ENCODE data around the gene ARSG. TPM values are rescaled to one million over a fixed set of nuclear protein-coding genes. Genes with fewer than 3 reads are reported as not detected.
"Not testable (repeated sequence)": the region's sequence is repeated elsewhere in the genome, so short reads cannot be mapped to it uniquely, and the experiment has no call there.

The ARSG gene
- total RNA-seq, 4 donors from 2014 or later = 4.3 to 16.8 (median 7.8) TPM

GRCh38 chr17:68307443-68307842 lies 16.1 kb downstream of the ARSG start:
- DNase-seq (ENCODE audit: low spot score in 2 of 2) = no peak
- intact Hi-C loops (cut with DNase I; ENCODE audit: low total_unique reads) = no loop called here

GRCh38 chr17:68308486-68308885 lies 17.2 kb downstream of the ARSG start:
- intact Hi-C loops (cut with DNase I; ENCODE audit: low total_unique reads); H3K4me3 ChIP-seq (ENCODE audit: low read depth, poor library complexity, severe bottlenecking); DNase-seq (ENCODE audit: low spot score in 2 of 2): not testable (repeated sequence)
- WGBS, 2 donors = 91 to 96% methylated on average over 7 of the region's 7 CpGs

More at GRCh38 chr17:68307443-68307842, 16.1 kb downstream of the ARSG start:
- TF ChIP-seq POLR2A (IDR thresholded peaks at IDR 0.05) (no peak), CTCF (IDR thresholded peaks at IDR 0.05) (no peak)
- no peak overlapping the region for H3K4me3 ChIP-seq (ENCODE audit: low read depth, poor library complexity, severe bottlenecking)
- 93 to 94% methylated on average over 8 of the region's 8 CpGs for WGBS, 2 donors

- H3K4me3 ChIP-seq (ENCODE audit: low read depth, poor library complexity, severe bottlenecking); DNase-seq (ENCODE audit: low spot score in 2 of 2); intact Hi-C loops (cut with DNase I; ENCODE audit: low total_unique reads): not testable (repeated sequence)
- 93 to 96% methylated on average over 17 to 27 of the region's 28 CpGs for WGBS, 2 donors
Observed at GRCh38 chr17:68309066-68309670, 17.9 kb downstream of the ARSG start.

- no peak for TF ChIP-seq POLR2A (IDR thresholded peaks at IDR 0.05)
- no peak for TF ChIP-seq CTCF (IDR thresholded peaks at IDR 0.05)
- no peak overlapping the region for H3K4me3 ChIP-seq (ENCODE audit: low read depth, poor library complexity, severe bottlenecking)
- 72 to 76% methylated on average over 8 of the region's 8 CpGs for WGBS, 2 donors
- intact Hi-C loops (cut with DNase I; ENCODE audit: low total_unique reads) = no loop called here
- no peak for DNase-seq (ENCODE audit: low spot score in 2 of 2)
Observed at GRCh38 chr17:68310152-68310551, 18.9 kb downstream of the ARSG start.

- intact Hi-C loops (cut with DNase I; ENCODE audit: low total_unique reads) = no loop called here
- TF ChIP-seq CTCF (IDR thresholded peaks at IDR 0.05) (no peak), POLR2A (IDR thresholded peaks at IDR 0.05) (no peak)
- DNase-seq (ENCODE audit: low spot score in 2 of 2) = peak in 1 of 2 donors; percentile 64
- H3K4me3 ChIP-seq (ENCODE audit: low read depth, poor library complexity, severe bottlenecking) = no peak overlapping the region
- 54 to 65% methylated on average over 8 of the region's 8 CpGs for WGBS, 2 donors
Observed at GRCh38 chr17:68314916-68315535, 23.7 kb downstream of the ARSG start.

GRCh38 chr17:68315930-68316329 lies 24.6 kb downstream of the ARSG start:
- WGBS, 2 donors = 93 to 94% methylated on average over 4 of the region's 4 CpGs
- no peak overlapping the region for H3K4me3 ChIP-seq (ENCODE audit: low read depth, poor library complexity, severe bottlenecking)
- DNase-seq (ENCODE audit: low spot score in 2 of 2) = no peak
- TF ChIP-seq CTCF (IDR thresholded peaks at IDR 0.05) (no peak), POLR2A (IDR thresholded peaks at IDR 0.05) (no peak)
- intact Hi-C loops (cut with DNase I; ENCODE audit: low total_unique reads) = no loop called here

GRCh38 chr17:68317458-68317857 lies 26.2 kb downstream of the ARSG start:
- no peak for TF ChIP-seq POLR2A (IDR thresholded peaks at IDR 0.05)
- no peak for TF ChIP-seq CTCF (IDR thresholded peaks at IDR 0.05)
- intact Hi-C loops (cut with DNase I; ENCODE audit: low total_unique reads) = no loop called here
- H3K4me3 ChIP-seq (ENCODE audit: low read depth, poor library complexity, severe bottlenecking) = no peak overlapping the region
- WGBS, 2 donors = 89 to 93% methylated on average over 6 of the region's 6 CpGs
- no peak for DNase-seq (ENCODE audit: low spot score in 2 of 2)
